ENCODE results near the gene CRELD2.

The CRELD2 gene, protein sequence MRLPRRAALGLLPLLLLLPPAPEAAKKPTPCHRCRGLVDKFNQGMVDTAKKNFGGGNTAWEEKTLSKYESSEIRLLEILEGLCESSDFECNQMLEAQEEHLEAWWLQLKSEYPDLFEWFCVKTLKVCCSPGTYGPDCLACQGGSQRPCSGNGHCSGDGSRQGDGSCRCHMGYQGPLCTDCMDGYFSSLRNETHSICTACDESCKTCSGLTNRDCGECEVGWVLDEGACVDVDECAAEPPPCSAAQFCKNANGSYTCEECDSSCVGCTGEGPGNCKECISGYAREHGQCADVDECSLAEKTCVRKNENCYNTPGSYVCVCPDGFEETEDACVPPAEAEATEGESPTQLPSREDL

DNA sequence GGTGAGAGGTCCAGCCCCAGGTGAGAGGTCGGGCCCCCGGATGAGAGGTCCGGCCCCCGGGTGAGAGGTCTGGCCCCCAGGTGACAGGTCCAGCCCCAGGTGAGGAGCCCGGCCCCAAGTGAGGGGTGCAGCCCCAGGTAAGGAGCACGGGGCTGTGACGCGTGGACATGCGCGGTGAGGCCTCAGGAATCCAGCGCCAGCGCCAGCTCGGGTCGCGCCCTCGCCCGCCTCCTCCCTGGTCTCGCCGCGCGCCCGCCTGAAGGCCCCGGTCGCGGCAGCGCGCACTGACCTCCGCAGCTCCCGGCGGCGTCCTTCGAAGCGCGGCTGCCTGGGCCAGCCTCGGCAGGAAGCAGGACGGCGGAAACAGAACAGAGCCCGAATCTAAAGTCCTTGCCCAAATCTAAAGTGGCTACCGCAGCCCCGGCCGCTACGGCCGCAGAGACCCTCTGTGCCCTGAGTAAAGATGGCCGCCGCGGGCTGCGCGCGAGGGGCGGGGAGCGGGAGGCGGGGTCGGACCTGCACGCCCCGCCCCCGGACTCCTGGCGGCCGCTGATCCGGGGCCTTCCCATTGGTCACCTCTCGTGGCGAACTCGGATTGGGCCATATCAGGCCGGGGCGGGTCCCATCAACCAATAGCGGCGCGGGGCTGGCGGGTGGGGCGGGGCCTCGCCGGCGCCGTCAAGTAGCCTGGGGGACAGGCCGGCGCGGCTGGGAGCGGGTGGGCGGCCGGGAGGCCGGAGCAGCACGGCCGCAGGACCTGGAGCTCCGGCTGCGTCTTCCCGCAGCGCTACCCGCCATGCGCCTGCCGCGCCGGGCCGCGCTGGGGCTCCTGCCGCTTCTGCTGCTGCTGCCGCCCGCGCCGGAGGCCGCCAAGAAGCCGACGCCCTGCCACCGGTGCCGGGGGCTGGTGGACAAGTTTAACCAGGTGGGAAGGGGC is at the start of gene CRELD2, which contains the start of gene ALG12:
Gene CRELD2, plus strand, starts transcription at position 661 of the 937 bp plus-strand sequence. Its CDS starts 136 bp downstream, at position 797.
Gene ALG12, minus strand, starts transcription at position 465 of the 937 bp plus-strand sequence. CDS start 4,673 bp downstream, outside the sequence.
- DNase-seq, result peak; percentile 97

DNA sequence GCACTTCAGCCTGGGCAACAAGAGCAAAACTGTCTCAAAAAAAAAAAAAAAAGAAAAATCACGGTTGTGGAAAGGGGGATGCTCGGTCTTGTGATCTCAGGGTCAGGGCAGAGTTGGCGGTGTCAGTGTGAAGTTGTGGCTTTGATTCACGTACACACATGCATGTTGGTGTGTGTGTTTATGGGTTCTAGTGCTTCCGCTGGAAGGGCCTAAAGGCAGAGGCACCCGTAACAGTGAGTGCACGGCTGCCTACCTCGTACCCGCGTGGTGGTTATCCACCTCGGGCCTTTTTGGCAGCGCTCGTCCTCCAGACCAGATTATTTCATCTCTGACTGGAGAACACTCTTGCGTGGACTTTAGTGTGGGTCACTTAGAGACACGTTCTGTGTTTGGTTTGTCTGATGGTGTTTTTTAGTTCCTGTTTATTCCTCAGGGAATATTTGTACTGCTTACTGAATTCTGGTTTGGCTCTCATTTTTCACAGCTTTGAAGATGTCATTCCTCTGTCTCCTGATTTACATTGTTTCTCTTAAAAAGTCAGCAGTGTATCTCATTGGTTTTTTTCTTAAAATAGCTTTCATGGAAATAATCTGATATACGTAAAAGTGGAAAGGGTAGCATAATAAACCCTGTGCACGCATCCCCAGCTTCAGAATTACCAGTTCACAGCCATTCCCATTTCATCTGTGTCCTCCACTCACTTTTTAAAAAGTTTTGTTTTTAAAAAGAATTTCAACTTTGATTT is 49.2 kb upstream of the CRELD2 start:
- no peak for DNase-seq

DNA sequence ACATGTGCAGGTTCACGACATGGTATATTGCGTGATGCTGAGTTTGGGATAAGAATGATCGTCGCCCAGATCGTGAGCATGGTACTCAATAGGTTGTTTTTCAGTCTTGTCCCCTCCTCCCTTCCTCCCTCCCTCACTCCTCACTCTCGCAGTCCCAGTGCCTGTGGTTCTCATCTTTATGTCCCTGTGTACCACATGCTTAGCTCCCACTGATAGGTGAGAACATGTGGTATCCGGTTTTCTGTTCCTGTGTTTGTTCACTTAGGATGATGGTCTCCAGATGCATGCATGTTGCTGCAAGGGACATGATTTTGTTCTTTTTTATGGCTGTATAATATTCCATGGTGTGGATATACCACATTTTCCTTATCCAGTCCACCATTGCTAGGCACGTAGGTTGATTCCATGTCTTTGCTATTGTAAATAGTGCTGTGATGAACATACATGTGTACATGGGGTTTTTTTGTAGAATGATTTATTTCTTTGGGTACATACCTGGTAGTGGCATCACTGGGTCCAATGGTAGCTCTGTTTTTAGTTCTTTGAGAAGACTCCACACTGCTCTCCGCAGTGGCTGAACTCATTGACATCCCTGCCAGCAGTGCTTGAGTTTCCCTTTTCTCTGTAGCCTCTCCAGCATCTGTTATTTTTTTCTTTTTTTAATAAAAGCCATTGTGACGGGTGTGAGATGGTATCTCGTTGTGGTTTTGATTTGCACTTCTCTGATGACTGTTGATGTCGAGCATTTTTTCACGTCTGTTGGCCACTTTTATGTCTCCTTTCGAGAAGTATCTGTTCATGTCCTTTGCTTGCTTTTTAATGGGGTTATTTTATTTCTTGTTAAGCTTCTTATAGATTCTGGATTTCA is 48.4 kb upstream of the CRELD2 start:
- no peak for DNase-seq

- DNase-seq, result no peak
Measured at GRCh38 chr22:49871482-49871881, 47.0 kb upstream of the CRELD2 start.

GRCh38 chr22:49872347-49872746 is 46.1 kb upstream of the CRELD2 start:
- no peak for DNase-seq

GRCh38 chr22:49873228-49873940 is 45.0 kb upstream of the CRELD2 start:
- no peak for DNase-seq

DNA sequence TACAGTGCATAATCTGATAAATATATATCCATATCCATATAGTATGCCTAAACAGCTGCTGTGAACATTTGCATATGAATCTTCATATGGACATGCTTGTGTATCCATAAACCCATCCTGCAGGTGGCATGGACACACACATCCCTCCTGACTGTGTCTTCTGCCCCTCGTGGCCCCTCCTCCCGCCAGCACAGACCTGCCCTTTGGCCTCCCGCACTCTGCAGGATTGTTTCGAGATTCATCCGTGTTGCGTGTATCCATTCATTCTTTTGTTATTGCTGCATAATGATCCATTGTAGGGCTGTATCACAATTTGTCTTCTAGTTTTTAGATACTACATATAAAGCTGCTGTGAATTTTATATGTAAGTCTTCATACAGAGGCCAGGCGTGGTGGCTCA is 40.8 kb upstream of the CRELD2 start:
- no peak for DNase-seq

- no peak for DNase-seq
Measured at GRCh38 chr22:49878206-49878605, 40.2 kb upstream of the CRELD2 start.

- DNase-seq, result no peak
Measured at GRCh38 chr22:49879871-49880270, 38.6 kb upstream of the CRELD2 start.

GRCh38 chr22:49880281-49880680 is 38.2 kb upstream of the CRELD2 start:
- peak; percentile 20 for DNase-seq

- no peak for DNase-seq
Measured at GRCh38 chr22:49881856-49882255, 36.6 kb upstream of the CRELD2 start.

- no peak for DNase-seq
Measured at GRCh38 chr22:49882519-49883293, 35.7 kb upstream of the CRELD2 start.

GRCh38 chr22:49883294-49883640 is 35.2 kb upstream of the CRELD2 start:
- no peak for DNase-seq

GRCh38 chr22:49884075-49884474 is 34.4 kb upstream of the CRELD2 start:
- no peak for DNase-seq

- DNase-seq, result no peak
Measured at GRCh38 chr22:49884503-49885260, 33.8 kb upstream of the CRELD2 start.

- no peak for DNase-seq
Measured at GRCh38 chr22:49885281-49885680, 33.2 kb upstream of the CRELD2 start.

GRCh38 chr22:49885881-49886280 is 32.6 kb upstream of the CRELD2 start:
- DNase-seq, result no peak

DNA sequence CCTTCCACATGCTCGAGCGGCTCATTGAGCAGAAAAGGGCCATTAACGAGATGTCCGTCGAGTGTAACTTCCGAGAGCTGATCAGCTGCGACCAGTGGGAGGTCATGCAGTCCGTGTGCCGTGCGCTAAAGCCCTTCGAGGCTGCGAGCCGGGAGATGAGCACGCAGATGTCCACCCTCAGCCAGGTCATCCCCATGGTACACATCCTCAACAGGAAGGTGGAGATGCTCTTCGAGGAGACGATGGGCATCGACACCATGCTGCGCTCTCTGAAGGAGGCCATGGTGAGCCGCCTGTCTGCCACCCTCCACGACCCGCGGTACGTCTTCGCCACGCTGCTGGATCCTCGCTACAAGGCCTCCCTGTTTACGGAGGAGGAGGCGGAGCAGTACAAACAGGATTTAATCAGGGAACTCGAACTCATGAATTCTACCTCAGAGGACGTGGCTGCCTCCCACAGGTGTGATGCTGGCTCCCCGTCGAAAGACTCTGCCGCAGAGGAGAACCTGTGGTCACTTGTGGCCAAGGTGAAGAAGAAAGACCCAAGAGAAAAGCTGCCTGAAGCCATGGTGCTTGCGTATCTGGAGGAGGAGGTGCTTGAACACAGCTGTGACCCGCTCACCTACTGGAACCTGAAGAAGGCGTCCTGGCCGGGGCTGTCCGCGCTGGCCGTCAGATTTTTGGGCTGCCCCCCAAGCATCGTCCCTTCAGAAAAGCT is 31.9 kb upstream of the CRELD2 start:
- DNase-seq, result no peak

DNA sequence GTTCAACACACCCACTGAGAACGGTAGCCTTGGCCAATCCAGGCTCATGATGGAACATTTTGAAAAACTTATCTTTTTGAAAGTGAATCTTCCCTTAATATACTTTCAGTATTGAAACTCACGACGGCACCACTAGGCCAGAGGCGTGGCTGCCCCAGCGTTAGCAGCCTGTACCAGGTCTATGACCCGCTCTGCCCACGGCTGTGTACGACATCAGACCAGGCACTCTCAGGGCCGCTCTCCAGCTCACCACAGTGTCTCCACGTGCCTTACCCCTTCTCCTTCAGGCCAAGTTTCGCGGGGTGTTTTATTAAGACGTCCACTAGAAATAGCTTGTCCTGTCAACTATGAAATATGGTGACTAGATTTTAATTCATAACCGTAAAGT is 31.4 kb upstream of the CRELD2 start:
- DNase-seq, result no peak
